Stimulated activated naive B cell treated with anti-CD40 and anti-IgM and Interleukin-4, amounts not matched to agents 10 μg/mL and 1 μg/mL and 100 μg/mL, for 72 hours (primary cell): ENCODE data around the gene TMEM163.
A peak's percentile ranks its signal among the peaks of the same experiment; 100 is the strongest.
"Not testable (repeated sequence)": the region's sequence is repeated elsewhere in the genome, so short reads cannot be mapped to it uniquely, and the experiment has no call there.

Source experiments
- ATAC-seq, 2 donors: fragments of 150-1000 bp; cut with Tn5 transposase; replicated peaks; 2 replicates each; pipeline ENCODE4 v1.10.0; 2021; ENCODE audit warnings: moderate library complexity in 1 of 2
- DNase-seq: peaks from one replicate; pipeline ENCODE4 v3.0.0; 2021
- H3K27ac Mint-ChIP-seq: one replicate; pipeline ENCODE4 v1.8.0; 2022; ENCODE audit warnings: mild to moderate bottlenecking, mixed read lengths
- H3K27me3 Mint-ChIP-seq, 2 donors: one replicate each; pipeline ENCODE4 v1.8.0; 2022; ENCODE audit warnings: mixed read lengths in 2 of 2
- H3K36me3 Mint-ChIP-seq, 2 donors: one replicate each; pipeline ENCODE4 v1.8.0; 2022; ENCODE audit warnings: mixed read lengths in 2 of 2, mild to moderate bottlenecking in 1 of 2
- H3K4me1 Mint-ChIP-seq, 2 donors: one replicate each; pipeline ENCODE4 v1.8.0; 2022; ENCODE audit warnings: mixed read lengths in 2 of 2, mild to moderate bottlenecking in 1 of 2
- H3K4me3 Mint-ChIP-seq, 2 donors: one replicate each; pipeline ENCODE4 v1.8.0; 2022; ENCODE audit warnings: mild to moderate bottlenecking in 2 of 2, mixed read lengths in 2 of 2, moderate library complexity in 1 of 2
- H3K9me3 Mint-ChIP-seq, 2 donors: one replicate each; pipeline ENCODE4 v1.8.0; 2022; ENCODE audit warnings: mixed read lengths in 2 of 2, mild to moderate bottlenecking in 1 of 2

TMEM163 gene

DNA sequence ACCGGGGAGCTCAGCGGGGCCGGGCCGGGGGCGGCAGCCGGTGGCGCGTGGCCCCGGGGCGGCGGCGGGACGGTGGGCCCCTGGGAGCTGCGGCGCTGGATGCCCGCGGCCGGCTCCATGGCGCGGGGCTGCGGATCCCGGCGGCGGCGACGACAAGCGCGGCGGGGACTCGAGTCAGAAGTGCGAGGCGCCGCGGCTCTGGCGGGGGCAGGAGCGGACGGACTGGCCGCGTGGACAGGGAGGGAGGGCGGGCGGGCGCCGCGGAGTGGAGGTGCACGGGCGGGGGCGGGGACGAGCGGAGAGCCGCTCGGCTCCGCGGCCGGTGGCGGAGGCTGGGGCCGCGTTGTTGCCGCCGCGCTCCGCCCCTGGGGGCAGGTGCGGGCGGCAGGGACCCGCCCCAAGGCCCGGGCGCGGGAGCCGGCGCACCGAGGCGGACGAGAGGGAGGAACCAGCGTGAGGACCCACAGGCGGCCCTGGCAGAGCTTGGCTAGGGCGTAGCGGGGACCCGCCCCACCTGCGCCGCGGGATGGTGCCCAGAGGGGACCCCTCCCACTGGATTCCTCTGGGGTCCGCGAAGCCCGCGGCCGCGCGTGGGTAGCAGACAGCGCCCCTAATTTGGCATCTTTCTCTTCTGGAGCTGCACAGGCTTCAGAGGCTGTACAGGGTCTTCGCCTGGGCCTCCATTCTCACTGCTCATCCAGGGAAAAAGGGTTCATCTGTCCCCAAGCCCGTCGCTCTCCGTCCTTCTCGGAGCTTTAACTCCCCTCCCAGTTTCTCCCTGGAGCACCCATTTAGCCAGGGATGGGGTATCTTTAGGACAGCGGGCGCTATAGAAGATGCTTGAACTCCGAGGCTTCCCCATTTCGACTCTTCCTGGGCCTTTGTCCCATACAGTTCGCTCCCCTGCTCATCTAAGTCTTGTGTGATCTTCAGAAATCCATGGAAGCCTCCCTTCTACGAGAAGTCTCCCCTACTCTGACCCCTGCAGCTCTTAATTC lies at the start of gene TMEM163:
Gene TMEM163, minus strand, starts transcription at position 184 of the 998 bp plus-strand sequence.
- Mint-ChIP-seq H3K27me3 (peaks cover 52 to 57% of the 10 kb centered on the region in 2 donors), H3K4me3 (peak within 1 kb of the TSS; percentile 84 to 86), H3K9me3 (no peaks in the 10 kb centered on the region), H3K36me3 (peaks cover 0 to 1% of the 10 kb centered on the region in 2 donors), H3K4me1 (peaks cover 20 to 28% of the 10 kb centered on the region in 2 donors), H3K27ac (peak within 1 kb of the TSS; percentile 69)
- ATAC-seq (peak; percentile 53 to 60), DNase-seq (no peak)

DNA sequence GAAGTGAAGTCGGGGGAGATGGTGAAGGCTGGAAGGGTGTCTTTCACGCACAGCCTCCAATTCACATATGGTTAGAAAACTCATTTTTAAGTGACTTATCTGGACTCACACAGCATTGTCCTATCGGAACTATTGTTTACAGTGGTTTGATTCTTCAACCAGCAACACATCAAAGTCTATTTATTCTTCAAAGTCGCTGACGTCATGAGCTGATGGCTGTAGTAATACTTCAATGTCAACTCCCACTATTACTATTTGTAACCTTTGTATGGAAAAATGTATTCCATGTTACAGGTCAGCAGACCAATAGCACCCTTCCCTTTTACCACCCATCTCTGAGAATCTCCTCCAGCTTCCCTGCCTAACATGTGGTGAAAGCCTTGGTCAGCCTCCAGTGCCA lies 47.8 kb upstream of the TMEM163 start:
- Mint-ChIP-seq H3K27me3 (peaks cover 11 to 22% of the 10 kb centered on the region in 2 donors), H3K27ac (no peak overlapping the region), H3K4me1 (peaks cover 2 to 5% of the 10 kb centered on the region in 2 donors), H3K4me3 (no peak overlapping the region), H3K36me3 (no peaks in the 10 kb centered on the region), H3K9me3 (peaks cover 0 to 3% of the 10 kb centered on the region in 2 donors)
- ATAC-seq: no peak
- DNase-seq: no peak

DNA sequence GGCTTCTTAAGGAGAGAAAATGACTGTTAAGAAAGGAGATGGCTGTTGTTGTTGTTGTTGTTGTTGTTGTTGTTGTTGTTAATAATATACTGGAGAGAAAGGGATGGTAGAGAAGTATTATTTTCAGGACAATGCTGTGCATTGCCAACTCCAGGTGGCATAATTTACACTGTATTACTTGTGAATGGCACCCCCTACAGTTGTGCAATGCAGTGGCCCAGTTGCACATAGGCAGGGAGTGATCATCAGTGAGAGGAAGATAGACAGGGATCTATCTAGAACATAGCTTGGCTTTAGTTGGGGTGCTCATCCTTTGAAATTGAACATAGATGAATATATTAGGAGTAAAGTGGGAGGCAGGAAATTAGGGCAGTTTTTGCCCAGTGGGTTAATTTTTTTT lies 47.2 kb upstream of the TMEM163 start:
- H3K27me3 Mint-ChIP-seq: peaks cover 11 to 22% of the 10 kb centered on the region in 2 donors
- no peaks in the 10 kb centered on the region for H3K36me3 Mint-ChIP-seq
- no peak for ATAC-seq
- no peak for DNase-seq
- no peak overlapping the region for H3K27ac Mint-ChIP-seq
- peaks cover 2 to 5% of the 10 kb centered on the region in 2 donors for H3K4me1 Mint-ChIP-seq
- H3K9me3 Mint-ChIP-seq: peaks cover 0 to 3% of the 10 kb centered on the region in 2 donors
- H3K4me3 Mint-ChIP-seq: no peak overlapping the region

DNA sequence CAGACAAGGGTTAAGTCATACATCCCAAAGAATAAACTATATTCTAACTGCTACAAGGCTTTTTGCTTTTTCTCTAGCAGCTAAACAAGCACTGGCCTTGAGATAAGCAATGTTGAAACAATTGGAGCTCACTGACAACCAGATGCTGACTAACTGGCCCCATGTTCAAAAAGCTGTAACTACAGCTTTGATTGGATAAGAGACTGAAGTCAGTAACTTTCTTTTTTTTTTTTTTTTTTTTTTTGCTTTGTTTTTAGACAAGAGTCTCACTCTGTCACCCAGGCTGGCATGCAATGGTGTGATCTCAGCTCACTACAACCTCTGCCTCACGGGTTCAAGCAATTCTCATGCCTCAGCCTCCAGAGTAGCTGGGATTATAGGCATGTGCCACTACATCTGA lies 45.4 kb upstream of the TMEM163 start:
- H3K4me1 Mint-ChIP-seq: peaks cover 4 to 8% of the 10 kb centered on the region in 2 donors
- no peak overlapping the region for H3K27ac Mint-ChIP-seq
- H3K27me3 Mint-ChIP-seq: peaks cover 11 to 17% of the 10 kb centered on the region in 2 donors
- no peak overlapping the region for H3K4me3 Mint-ChIP-seq
- ATAC-seq (no peak), DNase-seq (no peak)
- no peaks in the 10 kb centered on the region for H3K36me3 Mint-ChIP-seq
- H3K9me3 Mint-ChIP-seq: peaks cover under 1 to 3% of the 10 kb centered on the region in 2 donors

DNA sequence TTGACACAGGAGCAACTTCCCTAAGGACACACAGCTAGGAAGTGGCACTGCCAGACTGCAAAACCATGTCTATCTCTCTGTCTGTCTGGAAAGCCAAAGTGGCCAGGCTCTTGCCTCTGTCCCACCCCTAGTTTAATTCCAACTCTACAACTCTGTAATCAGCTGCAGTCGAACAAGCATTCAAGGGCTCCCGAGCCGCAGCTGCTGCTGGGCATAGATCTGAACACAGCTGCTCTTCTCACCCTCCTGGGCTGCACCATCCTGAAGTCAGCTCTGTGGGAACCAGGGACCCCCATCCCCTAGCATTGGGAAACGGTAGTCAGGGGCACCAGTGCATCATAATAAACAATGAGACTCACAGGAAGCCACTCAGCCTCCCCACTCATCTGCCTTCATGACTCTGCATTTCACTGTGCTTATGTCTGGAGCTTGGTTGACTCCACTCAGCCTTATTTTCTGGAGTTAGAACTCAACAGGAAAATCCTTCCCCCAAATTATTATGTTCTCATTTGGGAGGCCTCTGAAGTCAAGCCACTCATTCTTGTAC lies 44.4 kb upstream of the TMEM163 start:
- Mint-ChIP-seq H3K4me1 (peaks cover 14 to 17% of the 10 kb centered on the region in 2 donors), H3K9me3 (peaks cover 2 to 3% of the 10 kb centered on the region in 2 donors), H3K27me3 (peaks cover 11 to 17% of the 10 kb centered on the region in 2 donors), H3K36me3 (no peaks in the 10 kb centered on the region), H3K27ac (peak overlapping the region; percentile 32), H3K4me3 (no peak overlapping the region)
- ATAC-seq (no peak), DNase-seq (no peak)

DNA sequence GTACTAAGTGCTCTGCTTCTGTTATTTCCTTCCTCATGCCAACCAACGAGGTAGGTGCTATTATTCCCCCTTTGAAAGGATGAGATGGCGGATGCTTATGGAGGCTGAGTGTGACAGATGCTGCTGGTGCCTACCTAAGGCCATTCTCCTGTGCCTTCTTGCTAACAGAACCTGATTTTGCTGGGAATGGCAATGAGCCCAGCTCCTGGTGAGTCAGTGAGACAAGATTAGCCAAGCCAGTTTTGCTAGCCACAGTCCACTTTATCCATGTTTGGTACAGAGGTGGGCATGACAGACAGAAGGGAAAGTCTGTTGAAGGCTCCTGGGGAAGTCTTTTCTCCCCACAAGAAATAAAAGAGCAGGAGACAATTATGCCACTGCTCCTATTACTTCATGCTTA lies 43.7 kb upstream of the TMEM163 start:
- Mint-ChIP-seq H3K27me3 (peaks cover 11 to 17% of the 10 kb centered on the region in 2 donors), H3K4me1 (peaks cover 21 to 24% of the 10 kb centered on the region in 2 donors), H3K9me3 (peaks cover 2 to 3% of the 10 kb centered on the region in 2 donors), H3K4me3 (no peak overlapping the region), H3K36me3 (no peaks in the 10 kb centered on the region), H3K27ac (no peak overlapping the region)
- ATAC-seq: no peak
- no peak for DNase-seq

DNA sequence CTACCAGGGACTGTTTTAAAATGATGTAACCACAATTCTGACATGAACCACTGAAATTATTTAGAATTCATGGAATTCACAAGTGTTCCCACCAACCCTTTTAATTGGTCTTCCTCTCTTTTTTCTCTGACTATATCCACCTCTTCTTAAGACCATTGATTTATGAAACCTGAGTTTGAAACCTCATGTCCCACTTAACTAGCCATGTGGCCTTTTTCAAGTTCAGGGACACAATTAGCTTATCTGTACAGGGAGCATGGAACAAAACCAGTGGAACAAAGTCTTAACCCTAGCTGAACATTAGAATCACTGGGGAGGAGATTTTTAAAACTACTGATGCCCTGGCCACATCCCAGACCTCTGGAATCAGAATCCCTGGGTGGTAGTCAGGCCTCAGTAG lies 41.6 kb upstream of the TMEM163 start:
- Mint-ChIP-seq H3K27ac (no peak overlapping the region), H3K36me3 (no peaks in the 10 kb centered on the region), H3K4me3 (no peak overlapping the region), H3K4me1 (peaks cover 24 to 31% of the 10 kb centered on the region in 2 donors), H3K27me3 (peaks cover 4 to 17% of the 10 kb centered on the region in 2 donors), H3K9me3 (peaks cover 2 to 3% of the 10 kb centered on the region in 2 donors)
- no peak for DNase-seq
- ATAC-seq: no peak

DNA sequence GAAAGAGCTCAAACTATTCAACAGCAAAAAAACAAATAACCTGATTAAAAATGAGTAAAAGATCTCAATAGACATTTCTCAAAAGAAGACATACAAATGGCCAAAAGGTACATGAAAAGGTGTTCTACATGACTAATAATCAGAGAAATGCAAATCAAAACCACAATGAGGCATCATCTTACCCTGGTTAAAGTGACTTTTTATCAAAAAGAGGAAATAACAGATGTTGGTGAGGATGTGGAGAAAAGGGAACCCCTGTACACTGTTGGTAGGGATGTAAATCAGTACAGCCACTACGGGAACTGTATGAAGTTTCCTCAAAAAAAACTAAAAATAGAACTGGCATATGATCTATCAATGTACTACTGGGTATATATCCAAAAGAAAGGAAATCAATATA lies 39.8 kb upstream of the TMEM163 start:
- ATAC-seq (peak; percentile 99), DNase-seq (no peak)
- H3K9me3 Mint-ChIP-seq: peaks cover 0 to 2% of the 10 kb centered on the region in 2 donors
- H3K36me3 Mint-ChIP-seq: peaks cover 0 to 3% of the 10 kb centered on the region in 2 donors
- H3K27ac Mint-ChIP-seq: peak overlapping the region; percentile 52
- peak overlapping the region in 1 of 2 donors; percentile 11 for H3K4me3 Mint-ChIP-seq
- peaks cover 24 to 31% of the 10 kb centered on the region in 2 donors for H3K4me1 Mint-ChIP-seq
- peaks cover 9 to 17% of the 10 kb centered on the region in 2 donors for H3K27me3 Mint-ChIP-seq

DNA sequence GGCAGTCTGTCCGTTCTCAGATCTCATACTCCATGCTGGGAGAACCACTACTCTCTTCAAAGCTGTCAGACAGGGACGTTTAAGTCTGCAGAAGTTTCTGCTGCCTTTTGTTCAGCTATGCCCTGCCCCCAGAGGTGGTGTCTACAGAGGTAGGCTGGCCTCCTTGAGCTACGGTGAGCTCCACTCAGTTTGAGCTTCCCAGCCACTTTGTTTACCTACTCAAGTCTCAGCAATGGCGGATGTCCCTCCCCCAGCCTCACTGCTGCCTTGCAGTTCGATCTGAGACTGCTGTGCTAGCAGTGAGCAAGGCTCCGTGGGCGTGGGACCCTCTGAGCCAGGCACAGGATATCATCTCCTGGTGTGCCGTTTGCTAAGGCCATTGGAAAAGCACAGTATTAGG lies 33.2 kb upstream of the TMEM163 start:
- not testable (repeated sequence) for H3K4me3 Mint-ChIP-seq, H3K27ac Mint-ChIP-seq

DNA sequence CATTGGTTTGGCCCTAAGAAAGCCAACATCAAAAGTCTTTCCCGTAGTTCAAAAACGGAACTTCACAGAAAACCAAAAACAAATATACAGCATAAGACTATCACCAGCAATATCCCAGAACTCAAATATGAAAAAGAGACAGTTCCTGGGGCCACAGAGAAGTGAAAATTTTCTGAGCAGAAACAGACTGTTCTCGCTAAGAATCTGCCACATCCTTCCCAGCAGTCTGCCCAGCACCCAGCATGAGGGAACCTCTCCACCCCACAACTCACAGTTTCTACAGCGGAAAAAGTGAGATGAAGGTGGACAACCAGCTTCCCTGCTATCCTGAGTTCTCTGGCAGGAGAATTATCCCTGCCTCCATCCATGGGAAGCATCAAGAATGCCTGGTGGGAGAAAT lies 26.7 kb upstream of the TMEM163 start:
- ATAC-seq (peak in 1 of 2 donors; percentile 38), DNase-seq (no peak)
- H3K4me3 Mint-ChIP-seq: no peak overlapping the region
- H3K27ac Mint-ChIP-seq: no peak overlapping the region
- peaks cover 14 to 19% of the 10 kb centered on the region in 2 donors for H3K27me3 Mint-ChIP-seq
- peaks cover 0 to 2% of the 10 kb centered on the region in 2 donors for H3K9me3 Mint-ChIP-seq
- peaks cover 10 to 22% of the 10 kb centered on the region in 2 donors for H3K4me1 Mint-ChIP-seq
- H3K36me3 Mint-ChIP-seq: peaks cover 0 to under 1% of the 10 kb centered on the region in 2 donors

More for the DNA sequence above, 33.2 kb upstream of the TMEM163 start:
- H3K9me3 Mint-ChIP-seq, ATAC-seq, H3K36me3 Mint-ChIP-seq, H3K4me1 Mint-ChIP-seq, DNase-seq: not testable (repeated sequence)
- H3K27me3 Mint-ChIP-seq: peaks cover 36 to 41% of the 10 kb centered on the region in 2 donors

DNA sequence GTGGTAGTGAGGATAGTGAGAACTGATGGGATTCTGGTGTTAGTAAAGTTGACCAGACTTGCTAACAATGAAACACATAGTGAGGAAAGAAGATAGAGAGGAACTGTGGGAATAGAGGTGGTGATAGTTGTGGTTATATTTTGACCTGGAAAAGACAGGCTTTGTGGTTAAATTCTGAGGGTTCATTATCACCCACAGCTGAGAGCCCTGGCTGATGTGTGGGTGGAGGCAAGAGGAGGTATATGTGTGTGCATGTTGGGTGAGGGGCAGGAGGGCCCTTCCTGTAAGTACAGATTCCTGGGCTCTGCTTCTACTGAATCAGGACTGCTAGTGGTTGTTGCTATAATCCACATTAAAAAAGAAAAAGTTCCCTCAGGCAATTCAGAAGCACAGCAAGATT lies 26.2 kb upstream of the TMEM163 start:
- no peak for ATAC-seq
- no peak overlapping the region for H3K27ac Mint-ChIP-seq

DNA sequence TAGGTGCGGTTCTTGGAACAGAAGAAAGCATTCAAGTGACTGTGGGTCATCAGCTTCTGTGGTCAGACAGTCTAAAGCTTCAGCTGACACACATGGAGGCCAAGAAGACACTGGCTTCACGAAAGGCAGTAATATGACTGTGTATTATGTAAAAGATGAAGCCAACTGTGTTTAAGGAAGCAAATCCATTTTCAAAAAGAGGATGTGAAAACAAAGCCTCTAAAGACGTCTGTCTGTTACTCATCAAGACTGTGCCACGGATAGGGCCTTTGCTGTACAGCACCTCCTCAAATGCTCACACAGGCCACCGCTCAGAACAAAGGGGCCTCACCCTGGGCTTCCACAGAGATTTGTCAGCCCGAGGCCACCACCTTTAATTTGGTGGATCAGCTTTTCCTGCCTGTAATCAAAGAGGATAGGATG lies 21.1 kb upstream of the TMEM163 start:
- peaks cover 0 to 4% of the 10 kb centered on the region in 2 donors for H3K36me3 Mint-ChIP-seq
- peaks cover 43 to 66% of the 10 kb centered on the region in 2 donors for H3K4me1 Mint-ChIP-seq
- peak overlapping the region; percentile 60 to 64 for H3K4me3 Mint-ChIP-seq
- no peaks in the 10 kb centered on the region for H3K9me3 Mint-ChIP-seq
- DNase-seq (peak; percentile 80), ATAC-seq (peak; percentile 94 to 95)
- H3K27me3 Mint-ChIP-seq: no peaks in the 10 kb centered on the region
- H3K27ac Mint-ChIP-seq: peak overlapping the region; percentile 91

More for the DNA sequence above, 26.2 kb upstream of the TMEM163 start:
- Mint-ChIP-seq H3K27me3 (peaks cover 10 to 19% of the 10 kb centered on the region in 2 donors), H3K9me3 (peaks cover 0 to 2% of the 10 kb centered on the region in 2 donors), H3K36me3 (peaks cover 0 to 4% of the 10 kb centered on the region in 2 donors), H3K4me3 (no peak overlapping the region), H3K4me1 (peaks cover 14 to 27% of the 10 kb centered on the region in 2 donors)
- no peak for DNase-seq

DNA sequence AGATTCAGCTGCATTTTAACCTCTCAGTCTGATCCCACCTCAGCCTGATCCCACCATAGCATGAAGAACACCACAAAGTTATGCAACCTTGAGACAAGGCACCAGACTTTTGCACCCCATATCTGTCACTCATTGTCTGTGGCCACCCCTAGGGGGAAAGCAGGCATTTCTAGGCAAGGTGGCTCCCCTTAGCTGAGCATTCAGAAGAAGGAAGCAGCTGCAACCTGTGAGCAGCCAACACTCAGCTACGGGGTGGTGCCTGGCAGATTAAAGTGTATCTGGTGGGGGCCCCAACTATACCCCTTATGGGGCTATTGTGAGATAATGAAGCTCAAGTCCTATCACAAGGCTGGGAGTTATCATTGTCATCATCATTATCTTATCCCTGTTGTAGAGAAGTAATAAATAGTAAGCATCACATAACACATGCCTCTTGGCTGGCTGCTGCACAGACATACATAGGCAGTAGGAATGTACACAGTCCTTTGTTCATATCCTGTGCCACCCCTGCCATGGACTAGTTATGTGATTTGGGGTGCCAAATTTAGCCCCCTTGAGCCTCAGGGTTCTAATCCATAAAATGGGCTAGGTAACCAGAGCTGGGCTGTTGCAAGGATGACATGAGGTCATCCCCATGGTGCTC lies 20.6 kb upstream of the TMEM163 start:
- H3K27ac Mint-ChIP-seq: peak overlapping the region; percentile 91
- ATAC-seq: peak; percentile 21 to 35

More for the DNA sequence above, 20.6 kb upstream of the TMEM163 start:
- no peaks in the 10 kb centered on the region for H3K9me3 Mint-ChIP-seq
- H3K4me1 Mint-ChIP-seq: peaks cover 46 to 68% of the 10 kb centered on the region in 2 donors
- no peaks in the 10 kb centered on the region for H3K27me3 Mint-ChIP-seq
- H3K4me3 Mint-ChIP-seq: no peak overlapping the region
- H3K36me3 Mint-ChIP-seq: peaks cover 0 to 4% of the 10 kb centered on the region in 2 donors
- DNase-seq: no peak
